ENCODE results near the gene SYT1.

DNA sequence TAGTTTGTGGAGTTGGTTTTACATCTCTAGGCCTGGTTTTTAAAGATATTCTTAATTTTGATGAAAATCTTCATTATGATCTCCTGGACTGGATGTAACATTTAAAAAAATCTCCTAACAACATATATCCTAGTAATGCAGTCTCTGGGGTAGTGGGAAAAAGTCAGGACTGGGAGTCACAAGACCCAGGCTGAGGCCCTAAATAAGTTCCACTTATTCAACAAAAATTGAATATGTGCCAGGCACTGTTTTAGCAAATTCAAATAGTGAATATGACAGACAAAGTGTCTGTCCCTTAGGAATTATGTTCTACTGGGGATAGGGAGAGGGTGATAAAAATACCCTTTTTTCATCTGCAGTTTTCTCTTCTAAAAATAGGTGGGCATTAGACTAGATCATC, 577.8 kb downstream of the SYT1 start:
- TF ChIP-seq, protein P1, sequence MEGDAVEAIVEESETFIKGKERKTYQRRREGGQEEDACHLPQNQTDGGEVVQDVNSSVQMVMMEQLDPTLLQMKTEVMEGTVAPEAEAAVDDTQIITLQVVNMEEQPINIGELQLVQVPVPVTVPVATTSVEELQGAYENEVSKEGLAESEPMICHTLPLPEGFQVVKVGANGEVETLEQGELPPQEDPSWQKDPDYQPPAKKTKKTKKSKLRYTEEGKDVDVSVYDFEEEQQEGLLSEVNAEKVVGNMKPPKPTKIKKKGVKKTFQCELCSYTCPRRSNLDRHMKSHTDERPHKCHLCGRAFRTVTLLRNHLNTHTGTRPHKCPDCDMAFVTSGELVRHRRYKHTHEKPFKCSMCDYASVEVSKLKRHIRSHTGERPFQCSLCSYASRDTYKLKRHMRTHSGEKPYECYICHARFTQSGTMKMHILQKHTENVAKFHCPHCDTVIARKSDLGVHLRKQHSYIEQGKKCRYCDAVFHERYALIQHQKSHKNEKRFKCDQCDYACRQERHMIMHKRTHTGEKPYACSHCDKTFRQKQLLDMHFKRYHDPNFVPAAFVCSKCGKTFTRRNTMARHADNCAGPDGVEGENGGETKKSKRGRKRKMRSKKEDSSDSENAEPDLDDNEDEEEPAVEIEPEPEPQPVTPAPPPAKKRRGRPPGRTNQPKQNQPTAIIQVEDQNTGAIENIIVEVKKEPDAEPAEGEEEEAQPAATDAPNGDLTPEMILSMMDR (IDR thresholded peaks at IDR 0.05) = no peak
- TF ChIP-seq EP300 (IDR thresholded peaks at IDR 0.05) = no peak
- no peak for TF ChIP-seq POLR2A (IDR thresholded peaks at IDR 0.05)

Measured in upper lobe of left lung (tissue), 4 donors.